WTC11 (cell line): Measurements from ENCODE around the gene PTTG1IP2. TPM values are rescaled to one million over a fixed set of nuclear protein-coding genes. Genes with fewer than 3 reads are reported as not detected.

Source experiments
- ATAC-seq: fragments of 200-7000 bp; cut with Tn5 transposase; 2 replicates; pipeline ENCODE4 v1.10.0; 2021; ENCODE audit warnings: mild to moderate bottlenecking, moderate library complexity
- CTCF ChIA-PET: fragments of 300-600 bp; sonication (Branson Sonifier 250); formaldehyde crosslinking; loops from one replicate; lab custom pipeline; 2021; ENCODE audit warnings: antibody characterized with exemption; lab: Charles Lee
- POLR2A ChIA-PET: fragments of 350-600 bp; sonication (Branson Sonifier 250); formaldehyde crosslinking; loops from one replicate; lab custom pipeline; 2021; ENCODE audit warnings: antibody characterized with exemption; lab: Charles Lee
- DNase-seq: peaks from one replicate; pipeline ENCODE4 v3.0.0; 2021; ENCODE audit warnings: low spot score
- H3K27ac Mint-ChIP-seq: 2 replicates; pipeline ENCODE4 v1.8.0; 2021; ENCODE audit warnings: mixed read lengths
- H3K27me3 Mint-ChIP-seq: 2 replicates; pipeline ENCODE4 v1.8.0; 2021; ENCODE audit warnings: low read depth, mild to moderate bottlenecking, moderate library complexity, mixed read lengths
- H3K36me3 Mint-ChIP-seq: 2 replicates; pipeline ENCODE4 v1.8.0; 2021; ENCODE audit warnings: mixed read lengths
- H3K4me1 Mint-ChIP-seq: 2 replicates; pipeline ENCODE4 v1.8.0; 2022; ENCODE audit warnings: mixed read lengths
- H3K4me3 Mint-ChIP-seq: 2 replicates; pipeline ENCODE4 v1.8.0; 2021; ENCODE audit warnings: mild to moderate bottlenecking, moderate library complexity, mixed read lengths
- H3K9me3 Mint-ChIP-seq: 2 replicates; pipeline ENCODE4 v1.8.0; 2021; ENCODE audit warnings: mixed read lengths
- AFF4 ChIP-seq: sonication (generic); formaldehyde crosslinking; IDR thresholded peaks from 2 replicates; pipeline ENCODE4 v1.8.1; 2023; ENCODE audit warnings: mild to moderate bottlenecking, missing genetic modification reagents, borderline replicate concordance
- ATF3 ChIP-seq: sonication (generic); formaldehyde crosslinking; conservative IDR thresholded peaks from 2 replicates; pipeline ENCODE4 v1.8.1; 2022; ENCODE audit warnings: mild to moderate bottlenecking, missing genetic modification reagents
- ATF6 ChIP-seq: sonication (generic); formaldehyde crosslinking; IDR thresholded peaks from 2 replicates; pipeline ENCODE4 v1.8.1; 2023; ENCODE audit warnings: mild to moderate bottlenecking, missing genetic modification reagents
- CREB1 ChIP-seq: sonication (generic); formaldehyde crosslinking; IDR thresholded peaks from 2 replicates; pipeline ENCODE4 v1.8.0; 2023; ENCODE audit warnings: mild to moderate bottlenecking, missing genetic modification reagents
- CTCF ChIP-seq: fragments of 200-600 bp; IDR thresholded peaks from 2 replicates; pipeline ENCODE4 v1.8.0; 2022; ENCODE audit warnings: antibody characterized with exemption
- ETV6 ChIP-seq: sonication (generic); formaldehyde crosslinking; IDR thresholded peaks from 2 replicates; pipeline ENCODE4 v1.8.1; 2022; ENCODE audit warnings: mild to moderate bottlenecking, missing genetic modification reagents
- GRHL2 ChIP-seq: fragments of 250-450 bp; sonication (Bioruptor Pico); IDR thresholded peaks from 2 replicates; pipeline ENCODE4 v1.8.0; 2022; ENCODE audit warnings: mild to moderate bottlenecking, moderate library complexity; ENCODE audit not compliant: insufficient replicate concordance, severe bottlenecking
- NR1H2 ChIP-seq: sonication (generic); formaldehyde crosslinking; IDR thresholded peaks from 2 replicates; pipeline ENCODE4 v1.9.0; 2021; ENCODE audit warnings: mild to moderate bottlenecking, moderate library complexity, missing genetic modification reagents
- ZNF121 ChIP-seq: sonication (generic); formaldehyde crosslinking; IDR thresholded peaks from 2 replicates; pipeline ENCODE4 v1.8.0; 2023; ENCODE audit warnings: missing genetic modification reagents
- ZNF425 ChIP-seq: fragments of 250-450 bp; sonication (Bioruptor Pico); conservative IDR thresholded peaks from 2 replicates; pipeline ENCODE4 v1.9.0; 2021; ENCODE audit warnings: mild to moderate bottlenecking
- ZNF512 ChIP-seq: sonication (generic); formaldehyde crosslinking; IDR thresholded peaks from 2 replicates; pipeline ENCODE4 v1.8.1; 2022; ENCODE audit warnings: missing genetic modification reagents, borderline replicate concordance
- total RNA-seq: library from RNA; stranded (reverse); gene quantifications from 3 replicates; pipeline ENCODE4 v1.2.3, GENCODE V29; 2021

PTTG1IP2 gene
- total RNA-seq, 1 experiment from 2014 or later = not detected

- TF ChIP-seq ZNF425 (CRISPR knock-in tag) (no peak), ZNF121 (CRISPR knock-in tag) (no peak), GRHL2 (CRISPR knock-in tag) (no peak)
Observed at GRCh38 chr7:90530263-90530662, 60.8 kb downstream of the PTTG1IP2 start (continued).

GRCh38 chr7:90532231-90532929, 62.9 kb downstream of the PTTG1IP2 start:
- CTCF ChIA-PET = interaction anchor here (1.1 to 1.2 kb wide), 2 partner anchors 9 to 77 kb away, joined by 3 to 7 read pairs; no protein-coding TSS in a partner anchor
- TF ChIP-seq AFF4 (no peak), CREB1 (CRISPR knock-in tag) (no peak), ZNF512 (CRISPR knock-in tag) (no peak), NR1H2 (CRISPR knock-in tag) (no peak)
- TF ChIP-seq, all 79 proteins: peak for 0
- Mint-ChIP-seq H3K27me3 (no peaks in the 10 kb centered on the region), H3K27ac (peak overlapping the region; percentile 85; the same call in 1 of the 2 replicates), H3K36me3 (no peaks in the 10 kb centered on the region), H3K4me3 (no peak overlapping the region), H3K4me1 (peaks cover 32% of the 10 kb centered on the region), H3K9me3 (no peaks in the 10 kb centered on the region)
- ATAC-seq (peak; percentile 71), DNase-seq (no peak)
- POLR2A ChIA-PET = no interaction called here

GRCh38 chr7:90536449-90536848, 67.0 kb downstream of the PTTG1IP2 start:
- no peaks in the 10 kb centered on the region for H3K9me3 Mint-ChIP-seq
- no peak overlapping the region for H3K27ac Mint-ChIP-seq
- H3K4me3 Mint-ChIP-seq = no peak overlapping the region
- H3K27me3 Mint-ChIP-seq = no peaks in the 10 kb centered on the region
- ATAC-seq (no peak), DNase-seq (no peak)
- TF ChIP-seq ATF3 (CRISPR knock-in tag) (no peak), ATF6 (no peak), ZNF121 (CRISPR knock-in tag) (no peak), CTCF (no peak), NR1H2 (CRISPR knock-in tag) (no peak), ETV6 (CRISPR knock-in tag) (no peak)
- CTCF ChIA-PET = no interaction called here
- POLR2A ChIA-PET = no interaction called here
- peaks cover 40% of the 10 kb centered on the region for H3K4me1 Mint-ChIP-seq
- no peaks in the 10 kb centered on the region for H3K36me3 Mint-ChIP-seq
